ENCODE measurements around the gene PSENEN. TPM values are rescaled to one million over a fixed set of nuclear protein-coding genes. Genes with fewer than 3 reads are reported as not detected.

Gene PSENEN
- polyA plus RNA-seq, 2 of the 4 experiments (the other 2 are of a cell fraction): 111 to 191 TPM

DNA sequence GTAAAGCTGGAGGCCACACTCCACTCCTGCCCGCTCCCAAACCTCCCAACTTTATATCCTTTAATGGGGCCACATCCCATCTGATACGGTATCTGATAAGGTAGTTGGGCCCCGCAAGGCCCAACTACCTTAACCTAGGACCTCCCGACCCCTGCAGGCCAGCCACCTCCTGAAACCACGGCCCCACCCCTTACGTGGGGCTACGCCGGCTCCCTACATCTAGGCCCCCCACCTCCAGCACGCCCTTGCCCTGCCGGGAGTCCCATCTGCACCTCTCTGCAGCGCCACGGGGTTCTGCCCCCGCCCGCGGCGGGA, 5.4 kb upstream of the PSENEN start:
- peak overlapping the region; percentile 70 to 83 for H3K27ac ChIP-seq
- ChIA-PET POLR2A (interaction anchor here (0.5 to 2.0 kb wide), 19 partner anchors 8 to 274 kb away, joined by 3 to 10 read pairs (median 4); partner anchors contain the start of genes ALKBH6, COX6B1, HAUS5 and LIN37), CTCF (interaction anchor here (0.8 to 2.1 kb wide), 17 partner anchors 9 to 192 kb away, joined by 3 to 12 read pairs (median 5); partner anchors contain the start of genes KIRREL2 and PRODH2)
- peak overlapping the region; percentile 47 for H3K4me3 ChIP-seq
- WGBS (ENCODE audit: missing lambda C conversion rate): 16% methylated on average over 16 of the region's 16 CpGs
- peaks cover 20% of the 10 kb centered on the region for H3K4me1 ChIP-seq
- no peaks in the 10 kb centered on the region for H3K9me3 ChIP-seq
- ATAC-seq (peak; percentile 11 to 31), FAIRE-seq (no peak), DNase-seq (ENCODE audit: low read depth in 1 of 2, low spot score in 1 of 2) (no peak)
- TF ChIP-seq, protein P1, sequence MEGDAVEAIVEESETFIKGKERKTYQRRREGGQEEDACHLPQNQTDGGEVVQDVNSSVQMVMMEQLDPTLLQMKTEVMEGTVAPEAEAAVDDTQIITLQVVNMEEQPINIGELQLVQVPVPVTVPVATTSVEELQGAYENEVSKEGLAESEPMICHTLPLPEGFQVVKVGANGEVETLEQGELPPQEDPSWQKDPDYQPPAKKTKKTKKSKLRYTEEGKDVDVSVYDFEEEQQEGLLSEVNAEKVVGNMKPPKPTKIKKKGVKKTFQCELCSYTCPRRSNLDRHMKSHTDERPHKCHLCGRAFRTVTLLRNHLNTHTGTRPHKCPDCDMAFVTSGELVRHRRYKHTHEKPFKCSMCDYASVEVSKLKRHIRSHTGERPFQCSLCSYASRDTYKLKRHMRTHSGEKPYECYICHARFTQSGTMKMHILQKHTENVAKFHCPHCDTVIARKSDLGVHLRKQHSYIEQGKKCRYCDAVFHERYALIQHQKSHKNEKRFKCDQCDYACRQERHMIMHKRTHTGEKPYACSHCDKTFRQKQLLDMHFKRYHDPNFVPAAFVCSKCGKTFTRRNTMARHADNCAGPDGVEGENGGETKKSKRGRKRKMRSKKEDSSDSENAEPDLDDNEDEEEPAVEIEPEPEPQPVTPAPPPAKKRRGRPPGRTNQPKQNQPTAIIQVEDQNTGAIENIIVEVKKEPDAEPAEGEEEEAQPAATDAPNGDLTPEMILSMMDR (IDR thresholded peaks at IDR 0.05): no peak
- peak; percentile 30; the same call in 1 of the 2 replicates for TF ChIP-seq HOXB13 (CRISPR knock-in tag; IDR thresholded peaks at IDR 0.05; ENCODE audit: low read depth)
- TF ChIP-seq HOXB5 (CRISPR knock-in tag; IDR thresholded peaks at IDR 0.05): 0 out of 2 replicates have a peak, but pooled peaks have one; percentile 51
- no peak for TF ChIP-seq FOSL2 (IDR thresholded peaks at IDR 0.05)
- TF ChIP-seq FOSL2 (CRISPR knock-in tag; IDR thresholded peaks at IDR 0.05): 0 out of 2 replicates have a peak, but pooled peaks have one; percentile 15
- TF ChIP-seq MYC (IDR thresholded peaks at IDR 0.05; ENCODE audit: borderline replicate concordance, low read length): no peak
- TF ChIP-seq PHF8 (IDR thresholded peaks at IDR 0.05; ENCODE audit: borderline replicate concordance, low read depth): peak; percentile 19; the same call in 1 of the 2 replicates
- TF ChIP-seq, protein P2, sequence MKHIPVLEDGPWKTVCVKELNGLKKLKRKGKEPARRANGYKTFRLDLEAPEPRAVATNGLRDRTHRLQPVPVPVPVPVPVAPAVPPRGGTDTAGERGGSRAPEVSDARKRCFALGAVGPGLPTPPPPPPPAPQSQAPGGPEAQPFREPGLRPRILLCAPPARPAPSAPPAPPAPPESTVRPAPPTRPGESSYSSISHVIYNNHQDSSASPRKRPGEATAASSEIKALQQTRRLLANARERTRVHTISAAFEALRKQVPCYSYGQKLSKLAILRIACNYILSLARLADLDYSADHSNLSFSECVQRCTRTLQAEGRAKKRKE (CRISPR knock-in tag; IDR thresholded peaks at IDR 0.05; ENCODE audit: low read depth): 0 out of 2 replicates have a peak, but pooled peaks have one; percentile 19
- TF ChIP-seq EP300 (IDR thresholded peaks at IDR 0.05): no peak
- peak; percentile 84; the same call in 1 of the 2 replicates for TF ChIP-seq RNF2 (IDR thresholded peaks at IDR 0.05; ENCODE audit: borderline replicate concordance, low read depth)
- peak overlapping the region; percentile 89 for H3K4me2 ChIP-seq

DNA sequence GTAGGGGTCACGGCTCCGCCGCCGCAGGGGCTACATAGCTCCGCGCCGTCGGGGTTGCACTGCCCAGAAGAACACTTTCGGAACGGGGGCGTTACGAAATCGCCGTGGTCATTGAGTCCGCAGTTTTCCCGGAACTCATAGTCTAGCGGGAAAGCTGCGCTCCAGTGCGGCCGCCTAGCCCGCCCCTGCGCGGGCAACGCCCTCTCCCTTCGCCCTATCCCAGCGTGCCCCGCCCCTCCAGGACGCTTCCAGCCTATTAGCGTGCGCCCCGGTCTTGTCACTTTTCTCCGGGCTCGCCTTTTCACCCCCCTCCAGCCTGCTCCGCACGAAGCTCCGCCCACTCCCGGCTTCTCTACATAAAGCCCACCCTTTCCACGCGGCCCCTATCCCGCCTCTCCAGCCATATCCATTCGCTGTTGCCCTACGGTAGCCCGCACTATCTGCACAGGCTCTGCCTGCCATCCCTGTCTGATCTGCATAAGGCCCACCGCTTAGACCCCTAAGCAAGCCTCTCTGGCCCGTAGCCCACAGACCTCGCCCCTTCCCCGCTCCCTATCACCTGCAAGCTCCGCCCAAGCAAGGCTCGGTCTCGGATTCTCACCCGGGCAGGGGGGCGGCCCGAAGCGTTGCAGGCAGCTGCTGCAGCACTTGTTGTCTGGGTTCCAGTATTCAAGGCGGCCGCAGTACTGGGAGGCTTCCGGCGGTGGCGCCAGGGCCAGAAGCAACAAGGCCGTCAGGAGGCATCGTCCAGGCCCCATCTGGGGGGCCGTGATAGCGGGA, 4.8 kb upstream of the PSENEN start:
- POLR2A ChIA-PET: interaction anchor here (0.5 to 2.0 kb wide), 20 partner anchors 8 to 273 kb away, joined by 3 to 10 read pairs (median 4); partner anchors contain the start of genes ALKBH6, COX6B1, HAUS5 and LIN37
- peak; percentile 76 for FAIRE-seq
- WGBS (ENCODE audit: missing lambda C conversion rate): 2% methylated on average over 63 of the region's 63 CpGs
- TF ChIP-seq MAZ (IDR thresholded peaks at IDR 0.05; ENCODE audit: borderline replicate concordance, low read depth, low read length) (no peak), ZNF302 (CRISPR knock-in tag; IDR thresholded peaks at IDR 0.05) (no peak), EHMT2 (IDR thresholded peaks at IDR 0.05; ENCODE audit: low read depth) (no peak), CHD2 (IDR thresholded peaks at IDR 0.05; ENCODE audit: low read length, partially characterized antibody) (no peak), BHLHE40 (IDR thresholded peaks at IDR 0.05; ENCODE audit: low read depth, low read length) (no peak), RCOR1 (IDR thresholded peaks at IDR 0.05; ENCODE audit: low read depth, low read length) (no peak), POLR2A (IDR thresholded peaks at IDR 0.05; ENCODE audit: low read length) (peak; percentile 78), MAFK (IDR thresholded peaks at IDR 0.05; ENCODE audit: partially characterized antibody) (no peak), JUN (IDR thresholded peaks at IDR 0.05) (peak in 1 of 2 experiments; percentile 12; a peak in 1 of 5 replicates), GATA3 (IDR thresholded peaks at IDR 0.05; ENCODE audit: borderline replicate concordance) (peak; percentile 15; the same call in 1 of the 2 replicates), RNF2 (IDR thresholded peaks at IDR 0.05; ENCODE audit: borderline replicate concordance, low read depth) (no peak), PHF8 (IDR thresholded peaks at IDR 0.05; ENCODE audit: borderline replicate concordance, low read depth) (no peak), KDM1A (IDR thresholded peaks at IDR 0.05; ENCODE audit: low read depth) (no peak), FOSB (CRISPR knock-in tag; IDR thresholded peaks at IDR 0.05) (no peak; the same call in 1 of the 2 replicates)
- TF ChIP-seq, protein P3, sequence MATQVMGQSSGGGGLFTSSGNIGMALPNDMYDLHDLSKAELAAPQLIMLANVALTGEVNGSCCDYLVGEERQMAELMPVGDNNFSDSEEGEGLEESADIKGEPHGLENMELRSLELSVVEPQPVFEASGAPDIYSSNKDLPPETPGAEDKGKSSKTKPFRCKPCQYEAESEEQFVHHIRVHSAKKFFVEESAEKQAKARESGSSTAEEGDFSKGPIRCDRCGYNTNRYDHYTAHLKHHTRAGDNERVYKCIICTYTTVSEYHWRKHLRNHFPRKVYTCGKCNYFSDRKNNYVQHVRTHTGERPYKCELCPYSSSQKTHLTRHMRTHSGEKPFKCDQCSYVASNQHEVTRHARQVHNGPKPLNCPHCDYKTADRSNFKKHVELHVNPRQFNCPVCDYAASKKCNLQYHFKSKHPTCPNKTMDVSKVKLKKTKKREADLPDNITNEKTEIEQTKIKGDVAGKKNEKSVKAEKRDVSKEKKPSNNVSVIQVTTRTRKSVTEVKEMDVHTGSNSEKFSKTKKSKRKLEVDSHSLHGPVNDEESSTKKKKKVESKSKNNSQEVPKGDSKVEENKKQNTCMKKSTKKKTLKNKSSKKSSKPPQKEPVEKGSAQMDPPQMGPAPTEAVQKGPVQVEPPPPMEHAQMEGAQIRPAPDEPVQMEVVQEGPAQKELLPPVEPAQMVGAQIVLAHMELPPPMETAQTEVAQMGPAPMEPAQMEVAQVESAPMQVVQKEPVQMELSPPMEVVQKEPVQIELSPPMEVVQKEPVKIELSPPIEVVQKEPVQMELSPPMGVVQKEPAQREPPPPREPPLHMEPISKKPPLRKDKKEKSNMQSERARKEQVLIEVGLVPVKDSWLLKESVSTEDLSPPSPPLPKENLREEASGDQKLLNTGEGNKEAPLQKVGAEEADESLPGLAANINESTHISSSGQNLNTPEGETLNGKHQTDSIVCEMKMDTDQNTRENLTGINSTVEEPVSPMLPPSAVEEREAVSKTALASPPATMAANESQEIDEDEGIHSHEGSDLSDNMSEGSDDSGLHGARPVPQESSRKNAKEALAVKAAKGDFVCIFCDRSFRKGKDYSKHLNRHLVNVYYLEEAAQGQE (IDR thresholded peaks at IDR 0.05): no peak
- TF ChIP-seq, protein P4, sequence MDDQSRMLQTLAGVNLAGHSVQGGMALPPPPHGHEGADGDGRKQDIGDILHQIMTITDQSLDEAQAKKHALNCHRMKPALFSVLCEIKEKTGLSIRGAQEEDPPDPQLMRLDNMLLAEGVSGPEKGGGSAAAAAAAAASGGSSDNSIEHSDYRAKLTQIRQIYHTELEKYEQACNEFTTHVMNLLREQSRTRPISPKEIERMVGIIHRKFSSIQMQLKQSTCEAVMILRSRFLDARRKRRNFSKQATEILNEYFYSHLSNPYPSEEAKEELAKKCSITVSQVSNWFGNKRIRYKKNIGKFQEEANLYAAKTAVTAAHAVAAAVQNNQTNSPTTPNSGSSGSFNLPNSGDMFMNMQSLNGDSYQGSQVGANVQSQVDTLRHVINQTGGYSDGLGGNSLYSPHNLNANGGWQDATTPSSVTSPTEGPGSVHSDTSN (IDR thresholded peaks at IDR 0.05): 0 out of 2 replicates have a peak, but pooled peaks have one; percentile 40
- TF ChIP-seq, protein P5, sequence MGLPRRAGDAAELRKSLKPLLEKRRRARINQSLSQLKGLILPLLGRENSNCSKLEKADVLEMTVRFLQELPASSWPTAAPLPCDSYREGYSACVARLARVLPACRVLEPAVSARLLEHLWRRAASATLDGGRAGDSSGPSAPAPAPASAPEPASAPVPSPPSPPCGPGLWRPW (IDR thresholded peaks at IDR 0.05): no peak
- TF ChIP-seq, protein P6, sequence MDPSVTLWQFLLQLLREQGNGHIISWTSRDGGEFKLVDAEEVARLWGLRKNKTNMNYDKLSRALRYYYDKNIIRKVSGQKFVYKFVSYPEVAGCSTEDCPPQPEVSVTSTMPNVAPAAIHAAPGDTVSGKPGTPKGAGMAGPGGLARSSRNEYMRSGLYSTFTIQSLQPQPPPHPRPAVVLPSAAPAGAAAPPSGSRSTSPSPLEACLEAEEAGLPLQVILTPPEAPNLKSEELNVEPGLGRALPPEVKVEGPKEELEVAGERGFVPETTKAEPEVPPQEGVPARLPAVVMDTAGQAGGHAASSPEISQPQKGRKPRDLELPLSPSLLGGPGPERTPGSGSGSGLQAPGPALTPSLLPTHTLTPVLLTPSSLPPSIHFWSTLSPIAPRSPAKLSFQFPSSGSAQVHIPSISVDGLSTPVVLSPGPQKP (IDR thresholded peaks at IDR 0.05; ENCODE audit: low read depth, low read length): no peak

More for the DNA sequence above, 4.8 kb upstream of the PSENEN start:
- peaks cover 20% of the 10 kb centered on the region for H3K4me1 ChIP-seq
- CTCF ChIA-PET: interaction anchor here (0.8 to 2.1 kb wide), 19 partner anchors 10 to 192 kb away, joined by 3 to 12 read pairs (median 5); partner anchors contain the start of genes KIRREL2 and PRODH2
- peak overlapping the region; percentile 47 for H3K4me3 ChIP-seq
- peak; percentile 97 to 100 for DNase-seq (ENCODE audit: low read depth in 1 of 2, low spot score in 1 of 2)
- ATAC-seq: peak; percentile 58 to 86
- H3K4me2 ChIP-seq: peak overlapping the region; percentile 89
- no peaks in the 10 kb centered on the region for H3K9me3 ChIP-seq
- peak overlapping the region; percentile 70 to 84 for H3K27ac ChIP-seq

Data from A549 (cell line).